GM23338 (cell line): Measurements from ENCODE around the gene ELAVL2. TPM values are rescaled to one million over a fixed set of nuclear protein-coding genes. Genes with fewer than 3 reads are reported as not detected.

Experiments used
- ATAC-seq: fragments of 200-7000 bp; cut with Tn5 transposase; 3 replicates; pipeline ENCODE4 v1.9.1; 2020
- DNase-seq: peaks from one replicate; pipeline ENCODE4 v3.0.0-alpha.2; 2015; ENCODE audit warnings: low spot score
- H2AFZ ChIP-seq: fragments of 200-600 bp; sonication (generic); 2 replicates; pipeline ENCODE4 v1.8.0; 2016; ENCODE audit warnings: antibody characterized with exemption, mild to moderate bottlenecking, moderate library complexity
- H3F3A ChIP-seq: fragments of 200-600 bp; sonication (generic); replicated peaks from 2 replicates; pipeline ENCODE4 v1.8.0; 2017; ENCODE audit warnings: antibody characterized with exemption, mixed run types, low read depth
- H3K27ac ChIP-seq: fragments of 200-600 bp; sonication (generic); 2 replicates; pipeline ENCODE4 v1.6.1; 2016; ENCODE audit warnings: low read depth
- H3K27me3 ChIP-seq: fragments of 200-600 bp; sonication (generic); 2 replicates; pipeline ENCODE4 v1.8.0; 2016; ENCODE audit warnings: mild to moderate bottlenecking, mixed run types, moderate library complexity; ENCODE audit not compliant: insufficient read depth
- H3K36me3 ChIP-seq: fragments of 200-600 bp; sonication (generic); 2 replicates; pipeline ENCODE4 v1.8.0; 2016; ENCODE audit warnings: mild to moderate bottlenecking; ENCODE audit not compliant: insufficient read depth
- H3K4me1 ChIP-seq: fragments of 200-600 bp; sonication (generic); 2 replicates; pipeline ENCODE4 v1.8.0; 2016; ENCODE audit warnings: mild to moderate bottlenecking, moderate library complexity; ENCODE audit not compliant: insufficient read depth
- H3K4me2 ChIP-seq: fragments of 200-600 bp; sonication (generic); 2 replicates; pipeline ENCODE4 v1.7.1; 2017; ENCODE audit warnings: mixed run types
- H3K4me3 ChIP-seq: fragments of 200-600 bp; sonication (generic); 2 replicates; pipeline ENCODE4 v1.6.1; 2016; ENCODE audit warnings: mixed run types
- H3K79me2 ChIP-seq: fragments of 200-600 bp; sonication (generic); replicated peaks from 2 replicates; pipeline ENCODE4 v1.8.0; 2017; ENCODE audit warnings: mild to moderate bottlenecking; ENCODE audit not compliant: insufficient read depth
- H3K9me2 ChIP-seq: fragments of 200-600 bp; sonication (generic); 2 replicates; pipeline ENCODE4 v1.8.0; 2017; ENCODE audit not compliant: insufficient read depth
- H4K20me1 ChIP-seq: fragments of 200-600 bp; sonication (generic); replicated peaks from 2 replicates; pipeline ENCODE4 v1.8.0; 2017; ENCODE audit warnings: mild to moderate bottlenecking; ENCODE audit not compliant: insufficient read depth
- H3K27ac Mint-ChIP-seq: 2 replicates; pipeline ENCODE4 v1.8.0; 2020; ENCODE audit warnings: inconsistent platforms, mild to moderate bottlenecking, moderate library complexity, mixed read lengths
- H3K27me3 Mint-ChIP-seq: 3 replicates; pipeline ENCODE4 v1.8.0; 2022; ENCODE audit warnings: low read depth, mild to moderate bottlenecking, moderate library complexity, mixed read lengths, inconsistent platforms; ENCODE audit not compliant: insufficient read depth, poor library complexity
- H3K36me3 Mint-ChIP-seq: 3 replicates; pipeline ENCODE4 v1.8.0; 2021; ENCODE audit warnings: low read depth, mild to moderate bottlenecking, inconsistent platforms, moderate library complexity, mixed read lengths
- H3K4me1 Mint-ChIP-seq: 3 replicates; pipeline ENCODE4 v1.8.0; 2020; ENCODE audit warnings: mild to moderate bottlenecking, inconsistent platforms, mixed read lengths
- H3K4me3 Mint-ChIP-seq: 3 replicates; pipeline ENCODE4 v1.8.0; 2021; ENCODE audit warnings: moderate library complexity, mild to moderate bottlenecking, inconsistent platforms, mixed read lengths
- H3K9me3 Mint-ChIP-seq: 3 replicates; pipeline ENCODE4 v1.8.0; 2020; ENCODE audit warnings: moderate library complexity, mild to moderate bottlenecking, inconsistent platforms, mixed read lengths
- EZH2 ChIP-seq: fragments of 200-600 bp; sonication (generic); IDR thresholded peaks from one replicate; pipeline ENCODE4 v1.8.0; 2017; ENCODE audit warnings: antibody characterized with exemption, mild to moderate bottlenecking, low read depth; ENCODE audit not compliant: unreplicated experiment
- REST ChIP-seq: IDR thresholded peaks from one replicate; pipeline ENCODE4 v1.6.1; 2018; ENCODE audit warnings: antibody characterized with exemption; ENCODE audit not compliant: unreplicated experiment
- polyA plus RNA-seq: library from polyadenylated mRNA; unstranded; fragments of >200 nt; fragmentation: Nextera tagmentation; extraction: Ambion mirVana; gene quantifications from 2 replicates; pipeline ENCODE4 v1.2.1, GENCODE V29; 2016
- total RNA-seq: library from RNA; depleted of rRNA; stranded (reverse); fragments of >200 nt; shearing (Covaris generic); gene quantifications from 2 replicates; pipeline ENCODE4 v1.2.3, GENCODE V29; 2014
- TF ChIP-seq, protein P1 (sequence below): fragments of 250-450 bp; sonication (Bioruptor Pico); IDR thresholded peaks from 2 replicates; pipeline ENCODE4 v1.5.0; 2020; ENCODE audit warnings: mild to moderate bottlenecking, moderate library complexity

Gene ELAVL2
- total and polyA plus RNA-seq, 2 experiments from 2014 or later, result 18.6 to 42.4 TPM

DNA sequence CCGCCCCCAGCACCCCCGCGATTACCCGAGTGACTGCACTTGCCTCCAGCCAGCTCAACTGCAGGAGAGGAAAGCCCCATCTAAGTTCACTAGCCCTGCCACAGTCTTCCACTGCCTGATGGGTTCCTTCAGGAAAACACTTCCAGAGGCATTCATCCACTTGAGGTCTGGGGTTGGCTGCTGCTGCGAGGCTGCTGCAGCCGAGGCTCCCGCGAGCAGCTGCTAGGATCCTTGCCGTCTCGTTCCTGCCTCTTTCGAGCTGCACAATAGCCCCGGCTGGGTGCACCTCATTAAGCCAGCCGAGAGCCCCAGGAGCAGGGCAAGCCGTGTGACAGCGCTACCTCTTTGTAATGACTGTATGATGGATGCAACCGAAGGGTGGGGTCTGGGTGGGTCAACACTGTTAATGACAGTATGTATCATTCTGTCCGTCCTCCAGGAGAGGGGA lies 24.2 kb upstream of the ELAVL2 start:
- no peaks in the 10 kb centered on the region for H4K20me1 ChIP-seq
- peak overlapping the region; percentile 90; the same call in 1 of the 2 replicates for H2AFZ ChIP-seq
- H3K27ac ChIP-seq, result no peak overlapping the region
- no peaks in the 10 kb centered on the region for H3K9me3 Mint-ChIP-seq
- ATAC-seq (peak; percentile 82), DNase-seq (peak; percentile 79)
- peaks cover 3% of the 10 kb centered on the region; the same call in 1 of the 2 replicates for H3K9me2 ChIP-seq
- peaks cover 17% of the 10 kb centered on the region for H3K4me1 ChIP-seq
- H3K4me2 ChIP-seq, result peak overlapping the region; percentile 82
- peaks cover 2% of the 10 kb centered on the region; the same call in 1 of the 3 replicates for H3K36me3 Mint-ChIP-seq
- TF ChIP-seq, protein P1, sequence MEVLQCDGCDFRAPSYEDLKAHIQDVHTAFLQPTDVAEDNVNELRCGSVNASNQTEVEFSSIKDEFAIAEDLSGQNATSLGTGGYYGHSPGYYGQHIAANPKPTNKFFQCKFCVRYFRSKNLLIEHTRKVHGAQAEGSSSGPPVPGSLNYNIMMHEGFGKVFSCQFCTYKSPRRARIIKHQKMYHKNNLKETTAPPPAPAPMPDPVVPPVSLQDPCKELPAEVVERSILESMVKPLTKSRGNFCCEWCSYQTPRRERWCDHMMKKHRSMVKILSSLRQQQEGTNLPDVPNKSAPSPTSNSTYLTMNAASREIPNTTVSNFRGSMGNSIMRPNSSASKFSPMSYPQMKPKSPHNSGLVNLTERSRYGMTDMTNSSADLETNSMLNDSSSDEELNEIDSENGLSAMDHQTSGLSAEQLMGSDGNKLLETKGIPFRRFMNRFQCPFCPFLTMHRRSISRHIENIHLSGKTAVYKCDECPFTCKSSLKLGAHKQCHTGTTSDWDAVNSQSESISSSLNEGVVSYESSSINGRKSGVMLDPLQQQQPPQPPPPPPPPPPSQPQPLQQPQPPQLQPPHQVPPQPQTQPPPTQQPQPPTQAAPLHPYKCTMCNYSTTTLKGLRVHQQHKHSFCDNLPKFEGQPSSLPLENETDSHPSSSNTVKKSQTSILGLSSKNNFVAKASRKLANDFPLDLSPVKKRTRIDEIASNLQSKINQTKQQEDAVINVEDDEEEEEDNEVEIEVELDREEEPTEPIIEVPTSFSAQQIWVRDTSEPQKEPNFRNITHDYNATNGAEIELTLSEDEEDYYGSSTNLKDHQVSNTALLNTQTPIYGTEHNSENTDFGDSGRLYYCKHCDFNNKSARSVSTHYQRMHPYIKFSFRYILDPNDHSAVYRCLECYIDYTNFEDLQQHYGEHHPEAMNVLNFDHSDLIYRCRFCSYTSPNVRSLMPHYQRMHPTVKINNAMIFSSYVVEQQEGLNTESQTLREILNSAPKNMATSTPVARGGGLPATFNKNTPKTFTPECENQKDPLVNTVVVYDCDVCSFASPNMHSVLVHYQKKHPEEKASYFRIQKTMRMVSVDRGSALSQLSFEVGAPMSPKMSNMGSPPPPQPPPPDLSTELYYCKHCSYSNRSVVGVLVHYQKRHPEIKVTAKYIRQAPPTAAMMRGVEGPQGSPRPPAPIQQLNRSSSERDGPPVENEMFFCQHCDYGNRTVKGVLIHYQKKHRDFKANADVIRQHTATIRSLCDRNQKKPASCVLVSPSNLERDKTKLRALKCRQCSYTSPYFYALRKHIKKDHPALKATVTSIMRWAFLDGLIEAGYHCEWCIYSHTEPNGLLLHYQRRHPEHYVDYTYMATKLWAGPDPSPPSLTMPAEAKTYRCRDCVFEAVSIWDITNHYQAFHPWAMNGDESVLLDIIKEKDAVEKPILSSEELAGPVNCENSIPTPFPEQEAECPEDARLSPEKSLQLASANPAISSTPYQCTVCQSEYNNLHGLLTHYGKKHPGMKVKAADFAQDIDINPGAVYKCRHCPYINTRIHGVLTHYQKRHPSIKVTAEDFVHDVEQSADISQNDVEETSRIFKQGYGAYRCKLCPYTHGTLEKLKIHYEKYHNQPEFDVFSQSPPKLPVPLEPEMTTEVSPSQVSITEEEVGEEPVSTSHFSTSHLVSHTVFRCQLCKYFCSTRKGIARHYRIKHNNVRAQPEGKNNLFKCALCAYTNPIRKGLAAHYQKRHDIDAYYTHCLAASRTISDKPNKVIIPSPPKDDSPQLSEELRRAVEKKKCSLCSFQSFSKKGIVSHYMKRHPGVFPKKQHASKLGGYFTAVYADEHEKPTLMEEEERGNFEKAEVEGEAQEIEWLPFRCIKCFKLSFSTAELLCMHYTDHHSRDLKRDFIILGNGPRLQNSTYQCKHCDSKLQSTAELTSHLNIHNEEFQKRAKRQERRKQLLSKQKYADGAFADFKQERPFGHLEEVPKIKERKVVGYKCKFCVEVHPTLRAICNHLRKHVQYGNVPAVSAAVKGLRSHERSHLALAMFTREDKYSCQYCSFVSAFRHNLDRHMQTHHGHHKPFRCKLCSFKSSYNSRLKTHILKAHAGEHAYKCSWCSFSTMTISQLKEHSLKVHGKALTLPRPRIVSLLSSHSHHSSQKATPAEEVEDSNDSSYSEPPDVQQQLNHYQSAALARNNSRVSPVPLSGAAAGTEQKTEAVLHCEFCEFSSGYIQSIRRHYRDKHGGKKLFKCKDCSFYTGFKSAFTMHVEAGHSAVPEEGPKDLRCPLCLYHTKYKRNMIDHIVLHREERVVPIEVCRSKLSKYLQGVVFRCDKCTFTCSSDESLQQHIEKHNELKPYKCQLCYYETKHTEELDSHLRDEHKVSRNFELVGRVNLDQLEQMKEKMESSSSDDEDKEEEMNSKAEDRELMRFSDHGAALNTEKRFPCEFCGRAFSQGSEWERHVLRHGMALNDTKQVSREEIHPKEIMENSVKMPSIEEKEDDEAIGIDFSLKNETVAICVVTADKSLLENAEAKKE (CRISPR knock-in tag), result 0 out of 2 replicates have a peak, but pooled peaks have one; percentile 18
- TF ChIP-seq EZH2, result no peak
- TF ChIP-seq REST, result no peak
- H3K27ac Mint-ChIP-seq, result peak overlapping the region; percentile 54; the same call in 1 of the 2 replicates
- peaks cover 21% of the 10 kb centered on the region for H3K27me3 ChIP-seq
- peaks cover 17% of the 10 kb centered on the region for H3K4me1 Mint-ChIP-seq
- 0 out of 2 replicates have a peak, but pooled peaks cover 6% of the 10 kb centered on the region for H3F3A ChIP-seq
- H3K4me3 ChIP-seq, result peak overlapping the region; percentile 73
- H3K79me2 ChIP-seq, result no peaks in the 10 kb centered on the region
- H3K36me3 ChIP-seq, result no peaks in the 10 kb centered on the region
- peaks cover 16% of the 10 kb centered on the region for H3K27me3 Mint-ChIP-seq
- peak overlapping the region; percentile 89 for H3K4me3 Mint-ChIP-seq
